ENCODE measurements around the gene HSF5.

DNA sequence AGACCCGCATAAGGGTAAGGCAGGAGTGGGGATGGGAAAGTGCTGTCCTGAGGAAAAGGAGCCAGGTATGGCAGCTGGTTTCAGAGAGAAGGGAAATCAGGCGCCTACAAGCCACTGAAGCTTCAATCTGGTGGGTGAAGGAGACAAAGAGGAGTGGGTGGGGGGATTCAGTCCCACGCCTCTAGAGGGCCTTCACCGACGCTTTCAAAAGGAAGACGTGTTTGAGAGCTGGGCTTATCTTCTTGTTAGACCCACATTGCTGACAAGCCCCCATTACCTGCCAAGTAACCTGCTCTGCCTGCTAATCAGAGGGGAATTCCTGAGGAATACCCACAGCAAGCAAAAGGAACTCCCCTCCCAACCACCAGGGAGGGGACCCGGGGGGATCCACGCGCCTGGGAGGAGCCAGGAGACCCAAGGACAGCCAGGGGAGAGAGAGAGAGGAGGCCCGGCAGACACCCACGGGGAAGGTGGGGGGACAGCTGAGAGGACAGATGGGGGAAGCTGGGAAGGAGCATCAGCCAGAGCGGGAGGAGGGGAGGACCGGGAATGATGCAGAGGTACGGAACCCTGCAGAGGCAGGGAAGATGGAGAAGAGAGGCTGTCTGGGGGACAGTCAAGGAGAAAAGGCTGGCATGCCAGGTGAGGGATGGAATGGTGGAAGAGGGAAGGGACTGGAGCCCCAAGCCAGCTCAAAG lies 25.2 kb upstream of the HSF5 start:
- TF ChIP-seq TSHZ2 (CRISPR knock-in tag; IDR thresholded peaks at IDR 0.05) (no peak), ZFP3 (CRISPR knock-in tag; IDR thresholded peaks at IDR 0.05) (no peak), ARNTL (CRISPR knock-in tag; IDR thresholded peaks at IDR 0.05; ENCODE audit: borderline replicate concordance, low read depth) (no peak), PPARA (CRISPR knock-in tag; IDR thresholded peaks at IDR 0.05; ENCODE audit: borderline replicate concordance) (no peak), SNAI2 (CRISPR knock-in tag; IDR thresholded peaks at IDR 0.05) (no peak), GLIS3 (CRISPR knock-in tag; IDR thresholded peaks at IDR 0.05) (no peak), OSR1 (CRISPR knock-in tag; IDR thresholded peaks at IDR 0.05) (no peak), RARB (CRISPR knock-in tag; IDR thresholded peaks at IDR 0.05) (no peak)
- TF ChIP-seq, protein P1, sequence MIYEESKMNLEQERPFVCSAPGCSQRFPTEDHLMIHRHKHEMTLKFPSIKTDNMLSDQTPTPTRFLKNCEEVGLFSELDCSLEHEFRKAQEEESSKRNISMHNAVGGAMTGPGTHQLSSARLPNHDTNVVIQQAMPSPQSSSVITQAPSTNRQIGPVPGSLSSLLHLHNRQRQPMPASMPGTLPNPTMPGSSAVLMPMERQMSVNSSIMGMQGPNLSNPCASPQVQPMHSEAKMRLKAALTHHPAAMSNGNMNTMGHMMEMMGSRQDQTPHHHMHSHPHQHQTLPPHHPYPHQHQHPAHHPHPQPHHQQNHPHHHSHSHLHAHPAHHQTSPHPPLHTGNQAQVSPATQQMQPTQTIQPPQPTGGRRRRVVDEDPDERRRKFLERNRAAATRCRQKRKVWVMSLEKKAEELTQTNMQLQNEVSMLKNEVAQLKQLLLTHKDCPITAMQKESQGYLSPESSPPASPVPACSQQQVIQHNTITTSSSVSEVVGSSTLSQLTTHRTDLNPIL (CRISPR knock-in tag; IDR thresholded peaks at IDR 0.05; ENCODE audit: low read depth), result no peak
